BLaER1 treated with 17β-estradiol and CSF1 and Interleukin-3, amounts not matched to agents 10 nM and 100 nM (cell line): ENCODE measurements around the gene RALGAPB.

Experiments
- H3K27ac ChIP-seq, 11 experiments: shearing (Covaris generic); formaldehyde crosslinking; 2 replicates each; pipeline ENCODE4 v1.8.1; 2022
- H3K27me3 ChIP-seq, 11 experiments: shearing (Covaris generic); formaldehyde crosslinking; 2 replicates each; pipeline ENCODE4 v1.8.1; 2022
- H3K36me3 ChIP-seq, 11 experiments: shearing (Covaris generic); formaldehyde crosslinking; 2 replicates each; pipeline ENCODE4 v1.8.1; 2022
- H3K4me1 ChIP-seq, 10 experiments: shearing (Covaris generic); formaldehyde crosslinking; 2 replicates each; pipeline ENCODE4 v1.8.1; 2022
- H3K4me2 ChIP-seq, 11 experiments: shearing (Covaris generic); formaldehyde crosslinking; 2 replicates each; pipeline ENCODE4 v1.8.1; 2022
- H3K4me3 ChIP-seq, 10 experiments: shearing (Covaris generic); formaldehyde crosslinking; 2 replicates each; pipeline ENCODE4 v1.8.1; 2022
- H3K9ac ChIP-seq, 11 experiments: shearing (Covaris generic); formaldehyde crosslinking; 2 replicates each; pipeline ENCODE4 v1.8.1; 2022
- H3K9me3 ChIP-seq, 11 experiments: shearing (Covaris generic); formaldehyde crosslinking; replicated peaks in 1 of 11; 2 replicates each; pipeline ENCODE4 v1.8.1; 2022
- H4K20me1 ChIP-seq, 11 experiments: shearing (Covaris generic); formaldehyde crosslinking; 2 replicates each; pipeline ENCODE4 v1.8.1; 2022
- Cebpa-rat ChIP-seq, 11 experiments: shearing (Covaris generic); IDR thresholded peaks; 2 replicates each; pipeline ENCODE4 v1.8.1; 2022

RALGAPB gene

GRCh38 chr20:38600057-38600456, 127.4 kb downstream of the RALGAPB start:
- TF ChIP-seq Cebpa-rat (IDR thresholded peaks at IDR 0.05) = no peak
- no peaks in the 10 kb centered on the region for H3K36me3 ChIP-seq
- H3K4me1 ChIP-seq = peaks cover 0 to 18% (median 6%) of the 10 kb centered on the region in 10 experiments; a peak in 11 of 20 replicates
- no peak overlapping the region for H3K27ac ChIP-seq
- no peaks in the 10 kb centered on the region for H3K9me3 ChIP-seq
- H3K9ac ChIP-seq = no peak overlapping the region
- H3K4me3 ChIP-seq = no peak overlapping the region
- H3K4me2 ChIP-seq = peak overlapping the region in 1 of 11 experiments; percentile 57; a peak in 1 of 22 replicates
- peaks cover 10 to 31% (median 25%) of the 10 kb centered on the region in 11 experiments for H3K27me3 ChIP-seq
- no peaks in the 10 kb centered on the region for H4K20me1 ChIP-seq

- Histone ChIP-seq H3K36me3 (no peaks in the 10 kb centered on the region), H3K27me3 (peaks cover 10 to 31% (median 25%) of the 10 kb centered on the region in 11 experiments), H3K4me2 (peak within 1 kb of the TSS in 10 of 11 experiments; percentile 7 to 62 (median 26); a peak in 11 of 22 replicates), H3K9ac (no peak within 1 kb of the TSS), H3K4me3 (no peak within 1 kb of the TSS), H3K27ac (no peak within 1 kb of the TSS), H3K9me3 (no peaks in the 10 kb centered on the region), H4K20me1 (no peaks in the 10 kb centered on the region), H3K4me1 (peaks cover 0 to 18% (median 6%) of the 10 kb centered on the region in 10 experiments; a peak in 11 of 20 replicates)
- TF ChIP-seq Cebpa-rat (IDR thresholded peaks at IDR 0.05) = no peak
Observed at GRCh38 chr20:38601216-38602184, 128.9 kb downstream of the RALGAPB start, which contains the start of gene ARHGAP40. Gene ARHGAP40, plus strand, starts transcription at chr20:38601809.

GRCh38 chr20:38602185-38602581, 129.5 kb downstream of the RALGAPB start:
- Histone ChIP-seq H3K36me3 (no peaks in the 10 kb centered on the region), H3K4me1 (peaks cover 0 to 18% (median 6%) of the 10 kb centered on the region in 10 experiments; a peak in 11 of 20 replicates), H3K4me2 (peak overlapping the region in 4 of 11 experiments; percentile 2 to 62 (median 55); a peak in 3 of 22 replicates), H3K4me3 (no peak overlapping the region), H3K9me3 (no peaks in the 10 kb centered on the region), H3K27me3 (peaks cover 10 to 31% (median 25%) of the 10 kb centered on the region in 11 experiments), H4K20me1 (no peaks in the 10 kb centered on the region), H3K9ac (no peak overlapping the region), H3K27ac (no peak overlapping the region)
- TF ChIP-seq Cebpa-rat (IDR thresholded peaks at IDR 0.05) = no peak

GRCh38 chr20:38603286-38603685, 130.6 kb downstream of the RALGAPB start:
- peaks cover 10 to 31% (median 25%) of the 10 kb centered on the region in 11 experiments for H3K27me3 ChIP-seq
- H3K9me3 ChIP-seq = no peaks in the 10 kb centered on the region
- H3K27ac ChIP-seq = no peak overlapping the region
- no peak overlapping the region for H3K9ac ChIP-seq
- H3K4me3 ChIP-seq = no peak overlapping the region
- no peak for TF ChIP-seq Cebpa-rat (IDR thresholded peaks at IDR 0.05)
- peaks cover 0 to 23% (median 6%) of the 10 kb centered on the region in 10 experiments; a peak in 11 of 20 replicates for H3K4me1 ChIP-seq
- H3K36me3 ChIP-seq = no peaks in the 10 kb centered on the region
- H3K4me2 ChIP-seq = no peak overlapping the region
- no peaks in the 10 kb centered on the region for H4K20me1 ChIP-seq

- Histone ChIP-seq H3K4me2 (no peak overlapping the region), H3K27ac (no peak overlapping the region)
Observed at GRCh38 chr20:38604873-38605303, 132.2 kb downstream of the RALGAPB start.

GRCh38 chr20:38607351-38607750, 134.7 kb downstream of the RALGAPB start:
- Histone ChIP-seq H3K27me3 (peaks cover 0 to 9% (median 7%) of the 10 kb centered on the region in 11 experiments; a peak in 15 of 22 replicates), H3K9ac (no peak overlapping the region), H3K4me1 (peaks cover 0 to 6% (median 0%) of the 10 kb centered on the region in 10 experiments; a peak in 5 of 20 replicates), H3K4me2 (no peak overlapping the region), H3K36me3 (no peaks in the 10 kb centered on the region), H3K27ac (no peak overlapping the region), H3K4me3 (no peak overlapping the region), H3K9me3 (no peaks in the 10 kb centered on the region), H4K20me1 (no peaks in the 10 kb centered on the region)
- no peak for TF ChIP-seq Cebpa-rat (IDR thresholded peaks at IDR 0.05)

More at GRCh38 chr20:38604873-38605303, 132.2 kb downstream of the RALGAPB start:
- Histone ChIP-seq H3K4me1 (peaks cover 0 to 24% (median 6%) of the 10 kb centered on the region in 10 experiments; a peak in 11 of 20 replicates), H3K4me3 (no peak overlapping the region), H3K9me3 (no peaks in the 10 kb centered on the region), H4K20me1 (no peaks in the 10 kb centered on the region), H3K27me3 (peaks cover 10 to 31% (median 25%) of the 10 kb centered on the region in 11 experiments), H3K36me3 (no peaks in the 10 kb centered on the region), H3K9ac (no peak overlapping the region)
- no peak for TF ChIP-seq Cebpa-rat (IDR thresholded peaks at IDR 0.05)

- no peak overlapping the region for H3K4me3 ChIP-seq
- peaks cover 0 to under 1% (median 0%) of the 10 kb centered on the region in 11 experiments; a peak in 1 of 22 replicates for H3K27me3 ChIP-seq
- H3K9me3 ChIP-seq = no peaks in the 10 kb centered on the region
- no peaks in the 10 kb centered on the region for H3K36me3 ChIP-seq
- no peak overlapping the region for H3K9ac ChIP-seq
- TF ChIP-seq Cebpa-rat (IDR thresholded peaks at IDR 0.05) = no peak
- H3K27ac ChIP-seq = no peak overlapping the region
- H3K4me2 ChIP-seq = peak overlapping the region in 4 of 11 experiments; percentile 2 to 33 (median 22); a peak in 5 of 22 replicates
- peaks cover 0 to 6% (median 0%) of the 10 kb centered on the region in 10 experiments; a peak in 5 of 20 replicates for H3K4me1 ChIP-seq
- no peaks in the 10 kb centered on the region for H4K20me1 ChIP-seq
Observed at GRCh38 chr20:38608188-38608587, 135.5 kb downstream of the RALGAPB start.

GRCh38 chr20:38609815-38610214, 137.2 kb downstream of the RALGAPB start:
- H3K4me1 ChIP-seq = peaks cover 0 to 6% (median 0%) of the 10 kb centered on the region in 10 experiments; a peak in 5 of 20 replicates
- H3K27me3 ChIP-seq = no peaks in the 10 kb centered on the region
- H3K36me3 ChIP-seq = no peaks in the 10 kb centered on the region
- no peak overlapping the region for H3K27ac ChIP-seq
- H3K4me3 ChIP-seq = no peak overlapping the region
- no peak for TF ChIP-seq Cebpa-rat (IDR thresholded peaks at IDR 0.05)
- no peak overlapping the region for H3K4me2 ChIP-seq
- H3K9me3 ChIP-seq = no peaks in the 10 kb centered on the region
- H3K9ac ChIP-seq = no peak overlapping the region
- H4K20me1 ChIP-seq = no peaks in the 10 kb centered on the region

GRCh38 chr20:38610521-38610920, 137.9 kb downstream of the RALGAPB start:
- no peak for TF ChIP-seq Cebpa-rat (IDR thresholded peaks at IDR 0.05)

More at GRCh38 chr20:38610521-38610920, 137.9 kb downstream of the RALGAPB start:
- H3K36me3 ChIP-seq = no peaks in the 10 kb centered on the region
- no peaks in the 10 kb centered on the region for H3K9me3 ChIP-seq
- peaks cover 0 to 6% (median 0%) of the 10 kb centered on the region in 10 experiments; a peak in 5 of 20 replicates for H3K4me1 ChIP-seq
- H3K27ac ChIP-seq = no peak overlapping the region
- H3K4me3 ChIP-seq = no peak overlapping the region
- H4K20me1 ChIP-seq = no peaks in the 10 kb centered on the region
- no peak overlapping the region for H3K4me2 ChIP-seq
- H3K27me3 ChIP-seq = no peaks in the 10 kb centered on the region
- H3K9ac ChIP-seq = no peak overlapping the region
